ENCODE data around the gene DUSP28.

- TF ChIP-seq CTCF (IDR thresholded peaks at IDR 0.05; ENCODE audit: low read length) (no peak), EZH2 (IDR thresholded peaks at IDR 0.05; ENCODE audit: borderline replicate concordance, low read length) (no peak)
Measured at GRCh38 chr2:240603846-240604245, 43.7 kb downstream of the DUSP28 start.

Measured in OCI-LY1 (cell line).